Karpas-422 (cell line): ENCODE results near the gene TRPM3. TPM values are rescaled to one million over a fixed set of nuclear protein-coding genes. Genes with fewer than 3 reads are reported as not detected.
"Not testable (repeated sequence)": the region's sequence is repeated elsewhere in the genome, so short reads cannot be mapped to it uniquely, and the experiment has no call there.

Source experiments
- DNase-seq: peaks from one replicate; pipeline ENCODE4 v3.0.0-alpha.2; 2015
- H2AFZ ChIP-seq: fragments of 200-600 bp; sonication (generic); 2 replicates; pipeline ENCODE4 v1.6.1; 2014; ENCODE audit warnings: antibody characterized with exemption, low read length, mixed read lengths
- H3K27ac ChIP-seq: fragments of 200-600 bp; sonication (generic); 2 replicates; pipeline ENCODE4 v1.5.1; 2014; ENCODE audit warnings: mild to moderate bottlenecking, low read length, moderate library complexity
- H3K27me3 ChIP-seq: fragments of 200-600 bp; sonication (generic); 2 replicates; pipeline ENCODE4 v1.6.1; 2014; ENCODE audit warnings: low read length, mixed read lengths
- H3K36me3 ChIP-seq: fragments of 200-600 bp; sonication (generic); 2 replicates; pipeline ENCODE4 v1.6.1; 2014; ENCODE audit warnings: low read length, mixed read lengths; ENCODE audit not compliant: insufficient read depth
- H3K4me1 ChIP-seq: fragments of 200-600 bp; sonication (generic); 2 replicates; pipeline ENCODE4 v1.6.1; 2014; ENCODE audit warnings: mild to moderate bottlenecking, low read length, mixed read lengths
- H3K4me2 ChIP-seq: fragments of 200-600 bp; sonication (generic); 2 replicates; pipeline ENCODE4 v1.6.1; 2014; ENCODE audit warnings: low read length, low read depth, mild to moderate bottlenecking; ENCODE audit not compliant: poor library complexity, severe bottlenecking
- H3K4me3 ChIP-seq: fragments of 200-600 bp; sonication (generic); 2 replicates; pipeline ENCODE4 v1.5.1; 2014; ENCODE audit warnings: mild to moderate bottlenecking, antibody characterized with exemption, low read length, mixed read lengths
- H3K79me2 ChIP-seq: fragments of 200-600 bp; sonication (generic); 2 replicates; pipeline ENCODE4 v1.6.1; 2014; ENCODE audit warnings: mild to moderate bottlenecking, low read length, mixed read lengths
- H3K9ac ChIP-seq: fragments of 200-600 bp; sonication (generic); 2 replicates; pipeline ENCODE4 v1.6.0; 2014; ENCODE audit warnings: low read length
- H3K9me2 ChIP-seq: fragments of 200-600 bp; sonication (generic), shearing (Covaris generic); replicated peaks from 2 replicates; pipeline ENCODE4 v1.6.0; 2014; ENCODE audit warnings: mild to moderate bottlenecking, low read length, moderate library complexity; ENCODE audit not compliant: insufficient read depth
- H3K9me3 ChIP-seq: fragments of 300-700, 200-600 bp; sonication (generic); 2 replicates; pipeline ENCODE4 v1.6.1; 2014; ENCODE audit warnings: low read length, mixed read lengths
- H4K20me1 ChIP-seq: fragments of 200-600 bp; sonication (generic); 2 replicates; pipeline ENCODE4 v1.6.1; 2014; ENCODE audit warnings: mild to moderate bottlenecking, antibody characterized with exemption, low read length, low read depth; ENCODE audit not compliant: insufficient read depth
- total RNA-seq: library from RNA; depleted of rRNA; stranded (reverse); fragments of >200 nt; shearing (Covaris generic); gene quantifications from 2 replicates; pipeline ENCODE4 v1.2.3, GENCODE V29; 2014; ENCODE audit warnings: low replicate concordance

TRPM3 gene
- total RNA-seq, 1 experiment from 2014 or later: not detected

GRCh38 chr9:70639853-70640814 lies 481.3 kb downstream of the TRPM3 start:
- Histone ChIP-seq H3K4me3 (no peak overlapping the region), H3K9me2 (no peaks in the 10 kb centered on the region), H3K36me3 (no peaks in the 10 kb centered on the region), H3K4me1 (no peaks in the 10 kb centered on the region), H4K20me1 (no peaks in the 10 kb centered on the region), H3K27me3 (no peaks in the 10 kb centered on the region), H3K9me3 (no peaks in the 10 kb centered on the region), H2AFZ (no peak overlapping the region), H3K4me2 (no peak overlapping the region), H3K27ac (no peak overlapping the region), H3K79me2 (no peaks in the 10 kb centered on the region), H3K9ac (no peak overlapping the region)
- peak; percentile 82 for DNase-seq

GRCh38 chr9:70635790-70636189 lies 485.6 kb downstream of the TRPM3 start:
- no peak for DNase-seq
- Histone ChIP-seq H3K4me1 (no peaks in the 10 kb centered on the region), H4K20me1 (no peaks in the 10 kb centered on the region), H3K36me3 (no peaks in the 10 kb centered on the region), H3K9me2 (no peaks in the 10 kb centered on the region), H3K27ac (no peak overlapping the region), H3K79me2 (no peaks in the 10 kb centered on the region), H3K4me2 (no peak overlapping the region), H3K9ac (no peak overlapping the region), H3K4me3 (no peak overlapping the region), H3K9me3 (no peaks in the 10 kb centered on the region), H2AFZ (no peak overlapping the region), H3K27me3 (no peaks in the 10 kb centered on the region; the same call in 1 of the 2 replicates)

- Histone ChIP-seq H3K9me2 (no peaks in the 10 kb centered on the region), H3K27me3 (no peaks in the 10 kb centered on the region; the same call in 1 of the 2 replicates), H3K4me3 (no peak overlapping the region), H3K4me2 (no peak overlapping the region), H4K20me1 (no peaks in the 10 kb centered on the region), H3K79me2 (no peaks in the 10 kb centered on the region), H3K36me3 (no peaks in the 10 kb centered on the region), H3K9me3 (no peaks in the 10 kb centered on the region), H2AFZ (no peak overlapping the region), H3K27ac (no peak overlapping the region), H3K4me1 (no peaks in the 10 kb centered on the region), H3K9ac (no peak overlapping the region)
- no peak for DNase-seq
These were observed 486.7 kb downstream of the TRPM3 start for GRCh38 chr9:70634696-70635095.

GRCh38 chr9:70630971-70631370 lies 490.4 kb downstream of the TRPM3 start:
- H3K4me2 ChIP-seq: no peak overlapping the region
- no peaks in the 10 kb centered on the region for H3K9me2 ChIP-seq
- H3K27me3 ChIP-seq: no peaks in the 10 kb centered on the region; the same call in 1 of the 2 replicates
- no peak for DNase-seq
- H3K9ac ChIP-seq: no peak overlapping the region
- H3K4me1 ChIP-seq: no peaks in the 10 kb centered on the region
- H3K4me3 ChIP-seq: no peak overlapping the region
- no peak overlapping the region for H2AFZ ChIP-seq
- H3K9me3 ChIP-seq: no peaks in the 10 kb centered on the region
- H3K27ac ChIP-seq: no peak overlapping the region
- no peaks in the 10 kb centered on the region for H3K79me2 ChIP-seq
- H3K36me3 ChIP-seq: no peaks in the 10 kb centered on the region
- H4K20me1 ChIP-seq: no peaks in the 10 kb centered on the region

GRCh38 chr9:70629080-70629685 lies 492.2 kb downstream of the TRPM3 start:
- H4K20me1 ChIP-seq, H3K9me3 ChIP-seq, H2AFZ ChIP-seq, H3K9me2 ChIP-seq, H3K4me3 ChIP-seq, H3K4me2 ChIP-seq, H3K79me2 ChIP-seq, H3K27ac ChIP-seq, H3K9ac ChIP-seq, H3K4me1 ChIP-seq, H3K36me3 ChIP-seq, H3K27me3 ChIP-seq: not testable (repeated sequence)
- DNase-seq: peak; percentile 57

- Histone ChIP-seq H3K9me3 (no peaks in the 10 kb centered on the region), H2AFZ (0 out of 2 replicates have a peak overlapping the region, but pooled peaks have one; percentile 50)
These were observed 496.3 kb downstream of the TRPM3 start for GRCh38 chr9:70625078-70625477.

GRCh38 chr9:70618784-70619183 lies 502.6 kb downstream of the TRPM3 start:
- DNase-seq: no peak
- no peak overlapping the region for H2AFZ ChIP-seq
- no peak overlapping the region for H3K4me2 ChIP-seq
- no peaks in the 10 kb centered on the region for H4K20me1 ChIP-seq
- no peaks in the 10 kb centered on the region for H3K27me3 ChIP-seq
- no peaks in the 10 kb centered on the region for H3K9me3 ChIP-seq
- no peaks in the 10 kb centered on the region for H3K36me3 ChIP-seq
- no peak overlapping the region for H3K9ac ChIP-seq
- H3K9me2 ChIP-seq: no peaks in the 10 kb centered on the region
- peaks cover 25% of the 10 kb centered on the region for H3K4me1 ChIP-seq
- H3K27ac ChIP-seq: no peak overlapping the region
- no peaks in the 10 kb centered on the region for H3K79me2 ChIP-seq
- no peak overlapping the region for H3K4me3 ChIP-seq

More at GRCh38 chr9:70625078-70625477, 496.3 kb downstream of the TRPM3 start:
- H3K4me1 ChIP-seq: peaks cover 4% of the 10 kb centered on the region
- DNase-seq: no peak
- H3K36me3 ChIP-seq: no peaks in the 10 kb centered on the region
- H3K27me3 ChIP-seq: no peaks in the 10 kb centered on the region
- no peak overlapping the region for H3K9ac ChIP-seq
- no peak overlapping the region for H3K27ac ChIP-seq
- H3K4me3 ChIP-seq: no peak overlapping the region
- no peaks in the 10 kb centered on the region for H4K20me1 ChIP-seq
- peak overlapping the region; percentile 48 for H3K4me2 ChIP-seq
- H3K79me2 ChIP-seq: no peaks in the 10 kb centered on the region
- no peaks in the 10 kb centered on the region for H3K9me2 ChIP-seq

- Histone ChIP-seq H3K9me3 (no peaks in the 10 kb centered on the region), H3K36me3 (no peaks in the 10 kb centered on the region), H3K4me3 (no peak overlapping the region), H3K27me3 (no peaks in the 10 kb centered on the region), H3K79me2 (no peaks in the 10 kb centered on the region), H3K9ac (no peak overlapping the region), H3K4me2 (no peak overlapping the region), H3K4me1 (peaks cover 25% of the 10 kb centered on the region), H3K27ac (no peak overlapping the region), H4K20me1 (no peaks in the 10 kb centered on the region), H3K9me2 (no peaks in the 10 kb centered on the region), H2AFZ (no peak overlapping the region)
- DNase-seq: no peak
These were observed 504.2 kb downstream of the TRPM3 start for GRCh38 chr9:70617033-70617828.
